Left ventricle myocardium superior (tissue), 1 donor: Measurements from ENCODE around the gene PLEKHH2. TPM values are rescaled to one million over a fixed set of nuclear protein-coding genes. Genes with fewer than 3 reads are reported as not detected.
"Not testable (repeated sequence)": the region's sequence is repeated elsewhere in the genome, so short reads cannot be mapped to it uniquely, and the experiment has no call there.

Experiments
- ATAC-seq: fragments of 200-7000 bp; cut with Tn5 transposase; one replicate; pipeline ENCODE4 v1.9.1; 2020; ENCODE audit warnings: mild to moderate bottlenecking, moderate library complexity
- DNase-seq: peaks from one replicate; pipeline ENCODE4 v3.0.0-alpha.2; 2020
- intact Hi-C: fragments of 100-400 bp; cut with micrococcal nuclease; formaldehyde crosslinking; loops from one replicate; pipeline ENCODE4 v1.11.0; 2022
- long read RNA-seq: library from polyadenylated mRNA; unstranded; transcript quantifications from one replicate; pipeline ENCODE4 v2.0.0, GENCODE V29; 2021
- total RNA-seq: library from RNA; stranded (reverse); fragmentation: NEBNext Ultra II Directional; extraction: Animal tissue kit (Norgen Biotek cat#: 25700); gene quantifications from one replicate; pipeline ENCODE4 v1.2.1, GENCODE V29; 2021
- donor health status: DM: no; HTN: yes; CAD: no; lungs with severe emphysema.

The PLEKHH2 gene
- 1.1 TPM for total RNA-seq
- long read RNA-seq, result 0 reads

GRCh38 chr2:43637030-43637803 is at the start of gene PLEKHH2:
PLEKHH2 (plus strand) TSS chr2:43637260; CDS start chr2:43644674, 7,414 bp downstream.
- peak; percentile 91 for DNase-seq
- ATAC-seq, result peak; percentile 99
- intact Hi-C loops, result no loop called here

DNA sequence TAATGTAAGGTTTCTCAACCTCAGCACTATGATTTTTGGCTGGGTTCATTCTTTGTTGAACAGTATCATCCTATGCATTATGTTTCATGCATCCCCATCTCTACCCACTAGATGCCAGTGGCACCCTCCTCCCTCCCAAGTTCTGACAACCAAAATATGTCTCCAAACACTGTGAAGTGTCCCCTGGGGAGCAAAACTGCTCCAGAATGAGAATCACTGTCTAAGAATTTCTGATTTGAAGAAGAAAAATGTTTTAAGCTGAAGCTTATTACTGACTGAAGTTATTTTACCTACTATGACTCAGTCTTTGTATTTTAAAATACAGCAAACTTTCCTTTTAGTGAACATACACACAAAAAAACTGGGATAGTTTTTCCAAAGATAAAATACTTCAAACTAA is 44.6 kb upstream of the PLEKHH2 start:
- intact Hi-C loops, result no loop called here
- ATAC-seq (no peak), DNase-seq (no peak)

DNA sequence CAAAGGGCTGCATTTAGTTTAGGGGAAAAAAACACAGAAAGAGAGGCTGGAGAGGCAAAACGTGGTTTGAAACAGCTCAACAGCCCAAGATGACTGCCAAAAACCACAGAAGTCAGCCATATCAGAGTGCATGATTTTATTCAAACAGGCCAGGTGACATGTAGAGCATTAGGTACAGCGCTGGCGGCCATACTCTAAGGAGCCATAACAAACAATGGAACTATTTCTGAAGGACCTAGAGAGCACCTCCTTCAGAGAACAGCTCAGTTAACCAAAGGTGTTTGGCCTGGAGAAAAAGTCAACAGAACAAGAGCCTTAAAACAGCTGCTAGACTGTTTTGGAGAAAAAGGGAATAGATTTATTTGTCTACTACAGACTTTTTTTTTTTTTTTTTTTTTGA is 43.8 kb upstream of the PLEKHH2 start:
- intact Hi-C loops, result no loop called here
- no peak for DNase-seq
- no peak for ATAC-seq

DNA sequence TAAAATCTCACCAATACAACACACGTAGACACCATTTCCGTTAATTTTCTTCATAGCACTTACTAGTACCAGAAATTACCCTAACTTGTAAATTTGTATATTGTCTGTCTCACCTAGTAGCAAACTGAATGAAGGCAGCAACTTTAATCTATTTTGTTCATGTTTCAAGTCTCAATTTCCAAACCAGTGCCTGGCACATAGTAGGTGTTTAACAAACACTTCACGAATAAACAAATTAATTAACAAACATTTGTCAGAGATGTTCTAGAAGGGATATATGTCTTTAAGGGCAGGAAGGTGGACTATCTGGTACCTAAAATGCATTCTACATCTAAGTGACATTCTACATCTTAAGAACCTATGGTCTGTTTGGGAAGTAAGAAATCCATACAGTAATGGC is 42.2 kb upstream of the PLEKHH2 start:
- no peak for DNase-seq
- intact Hi-C loops, result no loop called here
- ATAC-seq, result no peak

GRCh38 chr2:43595603-43596412 is 41.3 kb upstream of the PLEKHH2 start, which contains the start of gene THADA:
THADA (minus strand) TSS chr2:43596038; CDS start chr2:43592392, 3,646 bp downstream.
- DNase-seq (peak; percentile 98), ATAC-seq (peak; percentile 99)
- intact Hi-C loops, result no loop called here

DNA sequence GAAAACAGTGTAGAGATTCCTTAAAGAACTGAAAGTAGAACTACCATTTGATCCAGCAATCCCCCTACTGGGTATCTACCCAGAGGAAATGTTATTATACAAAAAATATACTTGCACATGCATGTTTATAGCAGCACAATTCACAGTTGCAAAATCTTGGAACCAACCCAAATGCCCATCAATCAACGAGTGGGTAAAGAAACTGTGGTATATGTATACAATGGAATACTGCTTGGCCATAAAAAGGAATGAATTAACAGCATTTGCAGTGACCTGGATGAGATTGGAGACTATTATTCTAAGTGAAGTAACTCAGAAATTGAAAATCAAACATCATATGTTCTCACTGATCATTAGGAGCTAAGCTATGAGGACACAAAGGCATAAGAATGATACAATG is 36.5 kb upstream of the PLEKHH2 start:
- intact Hi-C loops, ATAC-seq, DNase-seq: not testable (repeated sequence)

DNA sequence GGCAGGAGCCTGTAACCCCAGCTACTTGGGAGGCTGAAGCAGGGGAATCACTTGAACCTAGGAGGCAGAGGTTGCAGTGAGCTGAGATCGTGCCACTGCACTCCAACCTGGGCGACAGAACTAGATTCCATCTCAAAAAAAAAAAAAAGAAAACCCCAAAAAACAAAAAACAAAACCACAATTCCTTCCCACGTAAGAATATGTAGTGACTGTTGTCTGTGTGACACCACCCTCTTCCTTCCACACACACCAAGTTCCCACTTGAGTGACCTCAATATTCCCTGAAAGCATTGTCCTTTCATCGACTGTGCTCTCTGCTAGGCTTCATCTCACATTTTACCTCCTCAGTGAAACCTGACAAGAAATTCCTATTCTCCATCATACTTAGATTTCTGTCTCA is 32.4 kb upstream of the PLEKHH2 start:
- ATAC-seq (no peak), DNase-seq (no peak)
- intact Hi-C loops, result no loop called here

DNA sequence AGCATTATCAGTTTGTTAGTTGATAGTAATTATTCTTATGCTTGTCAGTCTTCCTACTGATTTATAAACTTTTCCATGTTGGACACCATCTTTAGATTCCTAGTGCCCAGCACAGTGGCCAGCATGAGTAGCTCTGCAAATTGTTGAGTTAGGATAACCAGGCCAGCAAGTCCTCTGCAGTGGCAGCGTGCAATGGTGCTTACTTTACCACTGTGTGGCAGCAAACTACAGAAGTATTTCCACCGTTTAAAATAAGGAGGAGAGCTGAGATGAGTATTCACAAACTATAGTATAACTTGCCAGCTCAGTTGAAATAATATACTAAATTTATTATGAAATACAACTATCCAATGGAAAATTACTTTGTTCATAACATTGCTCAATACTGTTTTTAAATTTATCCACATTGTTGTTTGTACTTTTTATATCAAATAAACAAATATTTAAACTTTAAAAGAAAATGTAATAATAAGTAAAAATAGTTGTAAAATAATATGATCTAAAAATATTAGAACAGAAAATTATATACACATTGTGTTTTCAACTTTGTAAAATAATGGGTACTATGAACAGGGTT is 31.9 kb upstream of the PLEKHH2 start:
- DNase-seq (no peak), ATAC-seq (peak; percentile 41)
- intact Hi-C loops, result no loop called here

DNA sequence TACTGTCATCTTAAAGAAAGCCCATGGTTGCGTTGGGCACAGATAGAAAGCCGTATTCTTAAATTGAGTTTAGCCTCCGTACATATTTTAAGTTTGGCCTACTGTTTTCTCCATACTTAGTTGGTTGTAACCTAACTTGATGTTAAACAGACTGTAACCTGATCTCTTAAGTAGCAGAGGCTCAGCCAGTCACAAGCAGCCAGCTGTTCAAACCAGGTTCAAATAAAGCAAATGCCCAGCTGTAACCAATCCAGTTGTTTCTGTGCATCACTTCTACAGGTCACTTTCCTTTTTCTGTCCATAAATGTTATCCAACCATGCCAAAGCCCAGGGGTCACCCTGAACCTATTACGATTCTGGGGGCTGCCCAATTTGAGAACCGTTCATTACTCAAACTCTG is 31.2 kb upstream of the PLEKHH2 start:
- DNase-seq (no peak), ATAC-seq (no peak)
- intact Hi-C loops, result no loop called here

DNA sequence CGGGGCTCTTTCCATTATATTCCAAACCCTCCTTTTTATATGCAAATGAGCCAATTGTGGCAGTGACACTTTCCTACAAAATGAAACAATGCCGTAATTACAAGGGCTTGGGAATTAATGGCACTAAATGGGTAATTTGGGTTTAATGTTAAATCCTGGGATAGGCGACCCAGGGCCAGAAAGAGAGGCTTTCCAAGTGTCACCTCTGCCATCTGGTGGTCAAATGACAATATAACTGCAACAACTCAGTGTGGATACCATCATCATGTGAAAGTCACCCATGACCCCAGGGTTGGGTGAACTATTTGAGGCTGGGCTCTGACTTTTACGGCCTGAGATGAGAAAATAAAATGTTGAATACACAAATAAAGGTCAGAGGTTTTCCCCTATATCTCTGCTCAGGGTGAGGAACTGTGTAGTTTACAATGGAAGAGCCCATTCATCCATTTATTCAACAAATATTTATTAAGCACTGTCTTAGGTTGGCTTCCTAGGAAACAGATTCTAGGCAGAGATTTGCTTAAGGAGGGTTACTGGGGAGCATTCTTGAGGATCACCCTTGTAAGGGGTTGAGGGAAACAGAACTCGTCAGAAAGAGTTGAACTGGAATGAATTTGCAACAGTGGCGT is 27.7 kb upstream of the PLEKHH2 start:
- DNase-seq, result no peak
- intact Hi-C loops, result no loop called here
- ATAC-seq, result peak; percentile 73

DNA sequence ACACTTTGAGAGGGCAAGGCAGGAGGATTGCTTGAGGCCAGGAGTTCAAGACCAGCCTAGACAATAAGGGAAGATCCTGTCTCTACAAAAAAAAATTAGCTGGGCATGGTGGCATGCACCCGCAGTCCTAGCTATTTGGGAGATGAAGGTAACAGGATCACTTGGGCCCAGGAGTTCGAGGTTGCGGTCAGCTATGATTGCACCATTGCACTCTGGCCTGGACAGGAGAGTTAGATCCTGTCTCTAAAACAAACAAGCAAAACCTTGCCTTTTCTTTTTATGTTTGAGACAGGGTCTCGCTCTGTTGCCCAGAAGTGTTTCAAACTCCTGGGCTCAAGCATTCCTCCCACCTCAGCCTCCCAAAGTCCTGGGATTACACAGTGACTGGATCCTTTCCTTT is 26.7 kb upstream of the PLEKHH2 start:
- ATAC-seq, result no peak
- no peak for DNase-seq
- intact Hi-C loops, result no loop called here

DNA sequence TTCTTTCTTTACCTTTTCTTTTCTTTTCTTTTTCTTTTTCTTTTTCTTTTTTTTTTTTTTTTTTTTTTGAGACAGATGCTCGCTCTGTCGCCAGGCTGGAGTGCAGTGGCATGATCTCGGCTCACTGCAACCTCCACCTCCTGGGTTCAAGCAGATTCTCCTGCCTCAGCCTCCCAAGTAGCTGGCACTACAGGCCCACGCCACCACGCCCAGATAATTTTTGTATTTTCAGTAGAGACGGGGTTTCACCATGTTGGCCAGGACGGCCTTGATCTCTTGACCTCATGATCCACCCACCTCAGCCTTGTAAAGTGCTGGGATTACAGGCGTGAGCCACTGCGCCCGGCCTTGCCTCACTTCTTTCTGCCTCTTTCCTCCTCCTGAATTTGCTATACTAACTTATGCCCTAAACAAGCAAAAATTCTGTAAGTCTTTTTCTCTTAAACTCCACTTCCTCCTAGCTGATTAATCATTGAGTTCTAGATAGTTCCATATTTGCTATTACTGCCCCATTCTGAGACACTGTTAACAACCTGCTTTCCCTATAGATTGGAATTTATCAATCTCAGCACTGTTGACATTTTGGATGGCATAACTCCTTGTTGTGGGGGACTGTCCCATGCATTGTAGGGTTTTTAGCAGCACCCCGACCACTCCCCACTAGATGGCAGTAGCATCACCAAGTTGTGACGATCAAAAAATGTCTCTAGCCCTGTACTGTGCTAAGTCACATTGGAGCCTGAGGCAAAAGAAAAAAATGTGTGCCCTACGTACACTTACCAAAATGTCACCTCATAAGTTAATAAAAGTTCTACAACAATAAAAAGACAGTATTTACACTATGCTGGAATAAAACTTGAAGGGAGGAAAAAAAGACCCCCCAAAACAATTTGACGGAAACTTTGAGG is 24.8 kb upstream of the PLEKHH2 start:
- peak; percentile 91 for ATAC-seq
- peak; percentile 66 for DNase-seq
- intact Hi-C loops, result no loop called here

DNA sequence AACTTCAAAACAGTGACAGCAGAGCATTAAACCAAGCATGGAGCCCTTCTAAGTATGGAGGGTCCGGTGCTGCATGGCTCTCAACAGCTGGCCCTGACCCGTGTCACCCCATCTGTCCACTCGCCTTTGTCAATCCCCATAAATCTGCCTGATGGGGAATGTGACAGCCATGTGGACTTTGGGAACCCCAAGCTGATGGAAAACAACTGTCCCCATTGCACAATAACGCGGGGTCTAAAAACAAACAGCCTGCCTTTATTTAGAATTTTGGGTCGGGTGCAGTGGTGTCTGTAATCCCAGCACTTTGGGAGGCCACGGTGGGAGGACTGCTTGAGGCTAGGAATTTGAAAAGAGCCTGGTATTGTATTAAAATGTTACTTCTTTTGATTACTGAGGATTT is 24.1 kb upstream of the PLEKHH2 start:
- ATAC-seq, result no peak
- intact Hi-C loops, result no loop called here
- DNase-seq, result no peak

- intact Hi-C loops, result no loop called here
- DNase-seq (no peak), ATAC-seq (no peak)
These were observed 19.9 kb upstream of the PLEKHH2 start for GRCh38 chr2:43616967-43617680.

DNA sequence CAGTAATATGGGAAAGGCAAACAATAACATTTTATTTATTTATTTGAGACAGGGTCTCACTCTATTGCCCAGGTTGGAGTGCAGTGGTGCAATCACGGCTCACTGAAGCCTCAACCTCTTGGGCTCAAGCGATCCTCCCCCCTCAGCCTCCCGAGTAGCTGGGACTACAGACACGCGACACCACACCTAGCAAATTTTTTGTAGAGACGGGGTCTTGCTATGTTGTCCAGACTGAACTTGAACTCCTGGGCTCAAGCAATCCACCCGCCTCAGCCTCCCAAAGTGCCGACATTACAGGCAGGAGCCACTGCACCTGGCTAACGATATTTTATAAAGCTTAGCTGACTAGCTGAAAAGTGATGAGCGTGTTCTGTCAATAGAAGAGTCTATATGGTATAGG is 17.5 kb upstream of the PLEKHH2 start:
- no peak for ATAC-seq
- DNase-seq, result no peak
- intact Hi-C loops, result no loop called here

DNA sequence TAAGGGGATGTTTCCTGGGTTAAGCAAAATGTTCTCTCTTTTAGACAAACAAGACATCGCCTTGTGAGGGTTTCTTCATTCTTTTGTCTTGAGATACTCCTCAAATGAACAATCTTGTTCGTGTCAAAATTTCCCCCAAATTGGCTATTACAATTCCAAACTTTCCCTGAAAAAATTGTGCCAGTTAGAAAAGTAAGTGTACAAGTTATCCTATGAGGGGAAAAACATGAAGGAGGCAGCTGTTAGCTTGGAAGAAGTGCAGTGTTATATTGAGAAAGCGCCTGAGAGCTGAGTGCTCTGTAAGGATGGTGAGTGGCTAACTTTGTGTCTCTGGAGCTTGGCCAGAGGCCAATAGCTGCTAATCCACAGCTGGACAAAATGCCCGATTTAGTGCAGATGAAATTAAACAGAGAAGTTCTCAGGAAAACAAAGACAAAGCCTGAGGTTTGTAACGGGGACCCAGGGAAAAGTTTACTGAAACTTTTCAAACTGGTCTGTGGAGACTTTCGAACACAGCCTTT is 14.1 kb upstream of the PLEKHH2 start:
- peak; percentile 84 for ATAC-seq
- intact Hi-C loops, result no loop called here
- DNase-seq, result peak; percentile 54

DNA sequence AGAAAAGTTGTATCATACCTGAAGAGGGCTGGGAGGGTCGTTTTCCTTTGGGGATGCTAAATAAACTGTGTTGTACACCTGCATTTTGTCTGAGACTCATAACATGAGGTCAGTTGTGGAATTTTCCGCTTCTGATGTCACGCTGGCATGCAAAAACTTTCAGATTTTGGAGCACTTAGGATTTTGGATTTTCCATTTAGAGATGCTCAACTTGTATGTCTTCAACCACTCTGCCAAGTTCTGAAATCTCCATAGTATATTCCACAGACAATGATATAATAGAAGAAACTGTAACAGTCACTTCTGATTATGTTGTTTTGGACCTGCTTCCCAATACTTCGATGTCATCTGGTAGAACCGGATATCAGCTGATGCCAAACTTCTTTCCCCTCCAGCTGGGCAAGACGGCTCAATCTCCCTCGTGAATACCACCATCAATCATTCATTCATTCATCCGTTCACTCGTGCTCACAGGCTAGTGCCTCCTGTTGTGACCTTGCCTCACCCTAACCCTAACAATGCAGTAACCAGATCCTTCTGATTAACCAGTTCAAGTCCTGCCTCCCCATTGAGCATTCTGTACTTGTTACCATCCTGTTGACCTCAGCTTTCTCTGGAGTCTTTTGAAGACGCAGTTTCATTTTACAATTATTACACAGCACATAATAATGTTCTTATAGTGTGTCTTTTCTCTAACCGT is 5.3 kb upstream of the PLEKHH2 start:
- no peak for ATAC-seq
- DNase-seq, result no peak
- intact Hi-C loops, result no loop called here
